Nephron (organoid): ENCODE results near the gene ADGRL3.

Source experiments
- H3K27ac Mint-ChIP-seq, 3 experiments: 2 replicates each; pipeline ENCODE4 v1.8.0; 2020; ENCODE audit warnings: mixed read lengths in 3 of 3, mild to moderate bottlenecking in 2 of 3, moderate library complexity in 1 of 3
- H3K27me3 Mint-ChIP-seq: 2 replicates; pipeline ENCODE4 v1.8.0; 2021; ENCODE audit warnings: low read depth, mild to moderate bottlenecking, moderate library complexity, mixed read lengths
- H3K36me3 Mint-ChIP-seq: 2 replicates; pipeline ENCODE4 v1.8.0; 2020; ENCODE audit warnings: low read depth, mixed read lengths
- H3K4me1 Mint-ChIP-seq: 2 replicates; pipeline ENCODE4 v1.8.0; 2020; ENCODE audit warnings: mixed read lengths
- H3K4me3 Mint-ChIP-seq, 3 experiments: 2 replicates each; pipeline ENCODE4 v1.8.0; 2020; ENCODE audit warnings: mild to moderate bottlenecking in 3 of 3, mixed read lengths in 3 of 3, moderate library complexity in 2 of 3
- H3K9me3 Mint-ChIP-seq: 2 replicates; pipeline ENCODE4 v1.8.0; 2020; ENCODE audit warnings: mixed read lengths
- CTCF ChIP-seq, 3 experiments: fragments of 200-600 bp; sonication (generic); IDR thresholded peaks; one replicate each; pipeline ENCODE4 v1.5.0; 2021; ENCODE audit warnings: antibody characterized with exemption in 3 of 3; ENCODE audit not compliant: unreplicated experiment in 3 of 3

Gene ADGRL3

GRCh38 chr4:61588621-61589402 is 388.7 kb downstream of the ADGRL3 start:
- Mint-ChIP-seq H3K27ac (no peak overlapping the region), H3K4me1 (no peaks in the 10 kb centered on the region), H3K27me3 (no peaks in the 10 kb centered on the region), H3K9me3 (no peaks in the 10 kb centered on the region), H3K4me3 (no peak overlapping the region), H3K36me3 (no peaks in the 10 kb centered on the region)
- no peak for TF ChIP-seq CTCF (IDR thresholded peaks at IDR 0.05; ENCODE audit: unreplicated experiment in 3 of 3)

- no peak overlapping the region for H3K4me3 Mint-ChIP-seq
- no peaks in the 10 kb centered on the region for H3K9me3 Mint-ChIP-seq
- no peak for TF ChIP-seq CTCF (IDR thresholded peaks at IDR 0.05; ENCODE audit: unreplicated experiment in 3 of 3)
- no peaks in the 10 kb centered on the region for H3K4me1 Mint-ChIP-seq
- H3K27ac Mint-ChIP-seq: no peak overlapping the region
- H3K36me3 Mint-ChIP-seq: no peaks in the 10 kb centered on the region
- no peaks in the 10 kb centered on the region for H3K27me3 Mint-ChIP-seq
Measured at GRCh38 chr4:61590881-61591280, 390.8 kb downstream of the ADGRL3 start.

GRCh38 chr4:61596606-61597340 is 396.6 kb downstream of the ADGRL3 start:
- Mint-ChIP-seq H3K27ac (peak overlapping the region in 1 of 3 experiments; percentile 46), H3K9me3 (no peaks in the 10 kb centered on the region), H3K4me1 (peaks cover 17% of the 10 kb centered on the region), H3K36me3 (no peaks in the 10 kb centered on the region), H3K4me3 (no peak overlapping the region), H3K27me3 (no peaks in the 10 kb centered on the region)
- no peak for TF ChIP-seq CTCF (IDR thresholded peaks at IDR 0.05; ENCODE audit: unreplicated experiment in 3 of 3)

- Mint-ChIP-seq H3K9me3 (no peaks in the 10 kb centered on the region), H3K36me3 (no peaks in the 10 kb centered on the region), H3K4me1 (peaks cover 4% of the 10 kb centered on the region), H3K27ac (no peak overlapping the region), H3K4me3 (no peak overlapping the region), H3K27me3 (no peaks in the 10 kb centered on the region)
- no peak for TF ChIP-seq CTCF (IDR thresholded peaks at IDR 0.05; ENCODE audit: unreplicated experiment in 3 of 3)
Measured at GRCh38 chr4:61603086-61603485, 403.0 kb downstream of the ADGRL3 start.

- H3K27ac Mint-ChIP-seq: no peak overlapping the region
- H3K36me3 Mint-ChIP-seq: no peaks in the 10 kb centered on the region
- H3K9me3 Mint-ChIP-seq: no peaks in the 10 kb centered on the region
- no peak for TF ChIP-seq CTCF (IDR thresholded peaks at IDR 0.05; ENCODE audit: unreplicated experiment in 3 of 3)
- H3K27me3 Mint-ChIP-seq: no peaks in the 10 kb centered on the region
- H3K4me3 Mint-ChIP-seq: no peak overlapping the region
- H3K4me1 Mint-ChIP-seq: no peaks in the 10 kb centered on the region
Measured at GRCh38 chr4:61604054-61604453, 403.9 kb downstream of the ADGRL3 start.
